ENCODE data around the gene RXRB. TPM values are rescaled to one million over a fixed set of nuclear protein-coding genes. Genes with fewer than 3 reads are reported as not detected.

RXRB gene
- total RNA-seq, 4 donors from 2014 or later: 28.6 to 71.0 (median 34.0) TPM

DNA sequence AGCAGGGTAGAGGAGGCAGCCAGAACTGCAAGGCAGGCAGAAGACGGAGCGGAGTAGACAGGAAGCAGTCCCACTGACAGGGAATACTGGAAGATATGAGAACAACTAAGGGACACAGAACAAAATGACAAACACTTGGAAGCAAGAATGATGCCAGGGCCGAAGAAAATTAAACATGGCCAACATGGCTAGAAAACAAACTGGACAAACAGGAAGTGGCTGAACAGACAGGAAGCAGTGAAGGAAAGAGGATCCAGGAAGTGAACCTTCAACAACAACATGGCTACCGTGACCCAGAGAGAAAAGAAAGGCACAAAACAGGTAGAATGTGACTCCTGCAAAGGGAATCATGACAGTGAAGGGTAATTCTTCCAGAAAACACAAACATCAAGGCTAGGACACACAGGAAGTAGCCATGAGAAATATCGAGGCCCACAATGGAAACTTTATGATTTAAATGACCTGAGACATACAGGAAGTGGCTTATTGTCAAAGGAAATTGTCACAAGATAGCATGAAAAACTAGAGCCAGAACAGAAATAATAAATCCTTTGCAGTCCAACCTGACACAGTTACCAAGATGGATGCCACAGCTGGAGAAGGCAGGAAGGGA is 17.3 kb downstream of the RXRB start:
- intact Hi-C loops (cut with DNase I; ENCODE audit: low total_unique reads): no loop called here
- Histone ChIP-seq H3K27me3 (no peaks in the 10 kb centered on the region), H3K4me3 (no peak overlapping the region), H3K4me1 (no peaks in the 10 kb centered on the region), H3K36me3 (no peaks in the 10 kb centered on the region), H3K9me3 (no peaks in the 10 kb centered on the region), H3K27ac (no peak overlapping the region)
- TF ChIP-seq POLR2A (IDR thresholded peaks at IDR 0.05): no peak
- no peak for TF ChIP-seq CTCF (IDR thresholded peaks at IDR 0.05)
- no peak for DNase-seq

- Histone ChIP-seq H3K9me3 (no peaks in the 10 kb centered on the region), H3K36me3 (no peaks in the 10 kb centered on the region), H3K4me3 (no peak overlapping the region), H3K27ac (no peak overlapping the region), H3K27me3 (no peaks in the 10 kb centered on the region), H3K4me1 (no peaks in the 10 kb centered on the region)
- TF ChIP-seq CTCF (IDR thresholded peaks at IDR 0.05): no peak
- TF ChIP-seq POLR2A (IDR thresholded peaks at IDR 0.05): no peak
- DNase-seq: no peak
- intact Hi-C loops (cut with DNase I; ENCODE audit: low total_unique reads): no loop called here
Measured at GRCh38 chr6:33181141-33181540, 19.3 kb downstream of the RXRB start.

DNA sequence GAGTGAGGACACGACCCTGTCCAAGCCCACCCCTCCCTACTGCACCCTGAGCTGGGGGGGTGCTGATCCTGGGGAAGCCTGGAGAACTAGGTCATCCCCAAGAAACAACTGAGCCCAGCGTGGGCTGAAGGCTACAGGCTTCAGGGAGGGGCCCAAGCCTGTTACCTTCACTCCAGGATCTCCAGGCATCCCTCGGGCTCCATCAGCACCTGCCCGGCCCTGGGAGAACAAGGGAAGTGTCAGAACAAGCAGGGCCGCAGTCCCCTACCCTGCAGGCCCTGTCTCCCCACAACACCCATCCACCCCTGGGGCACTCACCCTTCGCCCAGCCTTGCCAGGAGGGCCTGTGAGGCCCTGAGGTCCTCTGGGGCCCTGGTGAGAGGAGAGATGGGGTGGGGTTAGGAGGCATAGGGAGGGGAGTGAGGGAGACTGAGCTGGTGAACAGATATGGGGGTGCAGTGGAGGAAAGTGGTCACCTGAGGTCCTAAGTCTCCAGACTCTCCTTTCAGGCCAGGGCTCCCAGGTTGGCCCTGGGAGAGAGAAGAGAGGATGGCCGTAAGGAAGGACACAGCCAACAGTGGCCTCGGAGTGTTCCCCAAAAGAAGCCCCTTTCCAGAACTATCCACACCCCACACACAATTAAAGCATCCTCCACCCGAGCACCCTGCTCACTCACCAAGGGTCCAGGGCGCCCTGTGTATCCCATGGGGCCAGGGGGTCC is 21.6 kb downstream of the RXRB start:
- H3K9me3 ChIP-seq: no peaks in the 10 kb centered on the region
- no peak overlapping the region for H3K27ac ChIP-seq
- intact Hi-C loops (cut with DNase I; ENCODE audit: low total_unique reads): no loop called here
- DNase-seq: no peak
- H3K36me3 ChIP-seq: no peaks in the 10 kb centered on the region
- no peaks in the 10 kb centered on the region for H3K27me3 ChIP-seq
- TF ChIP-seq POLR2A (IDR thresholded peaks at IDR 0.05): no peak
- no peak for TF ChIP-seq CTCF (IDR thresholded peaks at IDR 0.05)
- H3K4me3 ChIP-seq: no peak overlapping the region
- no peaks in the 10 kb centered on the region for H3K4me1 ChIP-seq

DNA sequence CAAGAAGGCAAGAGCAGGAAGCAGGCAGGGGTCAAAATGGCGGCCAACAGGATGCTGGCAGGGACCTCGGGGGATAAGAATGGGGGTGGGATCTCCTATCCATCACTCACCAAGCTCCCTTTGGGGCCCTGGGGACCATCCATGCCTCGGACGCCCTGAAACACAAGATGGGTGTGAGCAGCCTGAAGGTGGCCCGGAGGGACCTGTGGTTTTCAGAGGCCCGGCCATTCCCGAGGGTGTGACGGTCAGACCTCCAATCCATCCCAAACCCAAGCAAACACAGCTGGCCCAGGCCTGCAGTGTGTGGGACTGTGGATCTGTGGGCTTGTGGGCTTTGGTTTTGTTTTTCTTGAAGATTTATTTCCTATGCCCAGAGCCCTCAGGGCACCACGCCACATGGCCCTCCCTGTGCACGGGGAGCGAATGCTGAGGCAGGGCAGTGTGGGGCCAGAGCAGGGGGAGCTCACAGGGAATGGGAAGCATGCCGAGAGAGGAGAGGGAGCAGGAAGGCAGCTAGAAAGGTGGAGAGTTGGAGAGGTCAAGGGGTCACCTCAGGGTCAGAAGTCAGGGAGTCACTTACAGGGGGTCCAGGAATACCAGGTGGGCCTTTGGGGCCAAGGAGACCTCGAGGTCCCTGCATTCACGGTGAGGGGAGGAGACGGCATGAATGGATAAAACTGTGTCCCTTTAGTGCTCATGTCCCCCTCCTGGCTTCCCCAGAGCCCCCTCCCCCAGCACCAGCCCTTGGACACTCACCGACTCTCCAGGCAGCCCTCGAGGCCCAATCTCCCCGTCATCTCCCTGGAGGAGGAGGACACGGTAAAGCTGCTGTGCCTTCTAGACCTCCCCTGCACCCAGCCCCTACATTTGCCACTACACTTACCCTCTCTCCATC is 22.7 kb downstream of the RXRB start:
- H3K27ac ChIP-seq: no peak overlapping the region
- TF ChIP-seq CTCF (IDR thresholded peaks at IDR 0.05): no peak
- TF ChIP-seq POLR2A (IDR thresholded peaks at IDR 0.05): no peak
- intact Hi-C loops (cut with DNase I; ENCODE audit: low total_unique reads): no loop called here
- no peaks in the 10 kb centered on the region for H3K9me3 ChIP-seq
- H3K27me3 ChIP-seq: no peaks in the 10 kb centered on the region
- DNase-seq: no peak
- no peaks in the 10 kb centered on the region for H3K36me3 ChIP-seq
- H3K4me1 ChIP-seq: no peaks in the 10 kb centered on the region
- H3K4me3 ChIP-seq: no peak overlapping the region

DNA sequence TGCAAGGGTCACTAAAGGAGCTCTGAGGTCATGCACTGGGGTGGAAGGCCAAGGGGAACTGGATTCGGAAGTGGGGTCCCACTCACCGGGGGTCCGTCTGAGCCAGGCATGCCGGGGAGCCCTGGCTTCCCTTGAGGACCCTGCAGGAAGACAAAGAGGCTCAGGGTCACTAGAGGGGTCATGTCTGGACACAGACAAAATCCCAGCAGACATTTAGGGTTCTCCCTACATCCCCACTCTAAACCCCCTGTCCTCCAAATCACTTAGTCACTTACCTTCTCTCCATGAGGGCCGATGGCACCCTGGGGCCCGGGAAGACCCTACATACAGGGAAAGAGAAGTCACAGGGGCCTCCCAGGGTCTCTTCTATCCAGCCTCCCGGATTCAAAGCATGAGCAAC is 23.6 kb downstream of the RXRB start:
- no peak overlapping the region for H3K27ac ChIP-seq
- intact Hi-C loops (cut with DNase I; ENCODE audit: low total_unique reads): no loop called here
- H3K36me3 ChIP-seq: no peaks in the 10 kb centered on the region
- no peak overlapping the region for H3K4me3 ChIP-seq
- H3K27me3 ChIP-seq: no peaks in the 10 kb centered on the region
- DNase-seq: no peak
- no peak for TF ChIP-seq POLR2A (IDR thresholded peaks at IDR 0.05)
- TF ChIP-seq CTCF (IDR thresholded peaks at IDR 0.05): no peak
- no peaks in the 10 kb centered on the region for H3K4me1 ChIP-seq
- no peaks in the 10 kb centered on the region for H3K9me3 ChIP-seq

Measured in uterus (tissue), 4 donors.